MM.1S (cell line): ENCODE data around the gene IL22RA1.

Experiments
- EZH2phosphoT487 ChIP-seq: fragments of 300-600 bp; sonication (generic); IDR thresholded peaks from 2 replicates; pipeline ENCODE4 v1.6.1; 2018; ENCODE audit warnings: antibody characterized with exemption, low read length
- TF ChIP-seq, protein P1 (sequence below): fragments of 300-600 bp; sonication (generic); IDR thresholded peaks from 2 replicates; pipeline ENCODE4 v1.5.1; 2016; ENCODE audit warnings: antibody characterized with exemption, low read length, mixed read lengths

DNA sequence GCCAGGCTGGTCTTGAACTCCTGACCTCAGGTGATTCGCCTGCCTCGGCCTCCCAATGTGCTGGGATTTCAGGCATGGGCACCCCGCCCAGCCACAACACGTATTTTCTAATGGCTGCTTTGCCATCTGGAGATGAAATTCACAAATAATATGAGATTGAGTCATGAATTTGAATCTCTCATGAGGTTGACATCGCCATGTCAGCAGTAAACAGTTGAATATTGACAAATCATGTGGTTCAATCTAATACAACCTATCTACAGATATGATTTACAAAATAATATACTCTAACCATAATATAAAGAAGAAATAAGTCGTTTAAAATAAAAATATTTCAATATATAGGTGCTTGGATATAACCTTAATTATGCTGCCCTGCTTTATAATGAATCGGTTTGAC is 73.1 kb downstream of the IL22RA1 start:
- TF ChIP-seq, protein P1, sequence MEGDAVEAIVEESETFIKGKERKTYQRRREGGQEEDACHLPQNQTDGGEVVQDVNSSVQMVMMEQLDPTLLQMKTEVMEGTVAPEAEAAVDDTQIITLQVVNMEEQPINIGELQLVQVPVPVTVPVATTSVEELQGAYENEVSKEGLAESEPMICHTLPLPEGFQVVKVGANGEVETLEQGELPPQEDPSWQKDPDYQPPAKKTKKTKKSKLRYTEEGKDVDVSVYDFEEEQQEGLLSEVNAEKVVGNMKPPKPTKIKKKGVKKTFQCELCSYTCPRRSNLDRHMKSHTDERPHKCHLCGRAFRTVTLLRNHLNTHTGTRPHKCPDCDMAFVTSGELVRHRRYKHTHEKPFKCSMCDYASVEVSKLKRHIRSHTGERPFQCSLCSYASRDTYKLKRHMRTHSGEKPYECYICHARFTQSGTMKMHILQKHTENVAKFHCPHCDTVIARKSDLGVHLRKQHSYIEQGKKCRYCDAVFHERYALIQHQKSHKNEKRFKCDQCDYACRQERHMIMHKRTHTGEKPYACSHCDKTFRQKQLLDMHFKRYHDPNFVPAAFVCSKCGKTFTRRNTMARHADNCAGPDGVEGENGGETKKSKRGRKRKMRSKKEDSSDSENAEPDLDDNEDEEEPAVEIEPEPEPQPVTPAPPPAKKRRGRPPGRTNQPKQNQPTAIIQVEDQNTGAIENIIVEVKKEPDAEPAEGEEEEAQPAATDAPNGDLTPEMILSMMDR, result no peak
- no peak for TF ChIP-seq EZH2phosphoT487
